DOHH2 (cell line): Measurements from ENCODE around the gene FLNA.

ENCODE experiments used
- CTCF ChIP-seq: fragments of 200-600 bp; sonication (generic); IDR thresholded peaks from one replicate; pipeline ENCODE4 v1.5.1; 2014; ENCODE audit warnings: antibody characterized with exemption, mild to moderate bottlenecking, low read depth, low read length; ENCODE audit not compliant: poor library complexity, severe bottlenecking
- EZH2phosphoT487 ChIP-seq: fragments of 200-600 bp; sonication (generic); IDR thresholded peaks from 2 replicates; pipeline ENCODE4 v1.6.1; 2017; ENCODE audit warnings: borderline replicate concordance, mild to moderate bottlenecking, antibody characterized with exemption, low read length, moderate library complexity, mixed read lengths

- TF ChIP-seq CTCF (no peak), EZH2phosphoT487 (no peak)
Observed at GRCh38 chrX:154352466-154352865, 22.0 kb downstream of the FLNA start.
